Fibroblast of villous mesenchyme (primary cell): ENCODE data around the gene KCNJ4. TPM values are rescaled to one million over a fixed set of nuclear protein-coding genes. Genes with fewer than 3 reads are reported as not detected.

Experiments used
- DNase-seq: peaks from one replicate; pipeline ENCODE4 v3.0.0-alpha.2; 2010; ENCODE audit warnings: low read depth
- H3K4me3 ChIP-seq: 2 replicates; pipeline ENCODE4 v1.5.1; 2011; ENCODE audit warnings: low read depth, mild to moderate bottlenecking, low read length
- CTCF ChIP-seq: IDR thresholded peaks from 2 replicates; pipeline ENCODE4 v1.5.1; 2012; ENCODE audit warnings: low read depth, mild to moderate bottlenecking, low read length; ENCODE audit not compliant: insufficient read depth
- total RNA-seq: library from RNA; depleted of rRNA; stranded (reverse); fragments of >200 nt; gene quantifications from 2 replicates; pipeline ENCODE4 v1.2.3, GENCODE V29; 2012

The KCNJ4 gene
- total RNA-seq, 1 donor: not detected

GRCh38 chr22:38491707-38492348 is 36.8 kb upstream of the KCNJ4 start:
- no peak overlapping the region for H3K4me3 ChIP-seq
- no peak for TF ChIP-seq CTCF
- no peak for DNase-seq

GRCh38 chr22:38490915-38491314 is 35.9 kb upstream of the KCNJ4 start:
- H3K4me3 ChIP-seq: no peak overlapping the region
- no peak for TF ChIP-seq CTCF
- DNase-seq: peak; percentile 69

- no peak for TF ChIP-seq CTCF
- H3K4me3 ChIP-seq: no peak overlapping the region
- DNase-seq: no peak
Measured at GRCh38 chr22:38490475-38490874, 35.5 kb upstream of the KCNJ4 start.

GRCh38 chr22:38489561-38490145 is 34.7 kb upstream of the KCNJ4 start:
- no peak for DNase-seq
- no peak for TF ChIP-seq CTCF
- H3K4me3 ChIP-seq: no peak overlapping the region

- H3K4me3 ChIP-seq: no peak overlapping the region
- no peak for TF ChIP-seq CTCF
Measured at GRCh38 chr22:38489142-38489541, 34.1 kb upstream of the KCNJ4 start.

GRCh38 chr22:38487946-38488345 is 32.9 kb upstream of the KCNJ4 start:
- H3K4me3 ChIP-seq: no peak overlapping the region
- no peak for DNase-seq
- TF ChIP-seq CTCF: no peak

More at GRCh38 chr22:38489142-38489541, 34.1 kb upstream of the KCNJ4 start:
- no peak for DNase-seq
